SK-N-SH treated with all-trans-retinoic acid at 6 μM for 48 hours (cell line): ENCODE data around the gene CRADD.

ENCODE experiments used
- ATAC-seq: fragments of 200-7000 bp; cut with Tn5 transposase; 3 replicates; pipeline ENCODE4 v1.9.1; 2020; ENCODE audit warnings: mild to moderate bottlenecking, moderate library complexity
- ARNTL ChIP-seq: fragments of 450-650 bp; formaldehyde crosslinking; IDR thresholded peaks from 2 replicates; pipeline ENCODE4 v1.5.0; 2020; ENCODE audit warnings: low read depth, mild to moderate bottlenecking, moderate library complexity, borderline replicate concordance
- ESRRG ChIP-seq: fragments of 250-450 bp; sonication (Bioruptor Pico); IDR thresholded peaks from 2 replicates; pipeline ENCODE4 v1.6.1; 2021; ENCODE audit warnings: mild to moderate bottlenecking
- ISL1 ChIP-seq: fragments of 250-450 bp; sonication (Bioruptor Pico); IDR thresholded peaks from 2 replicates; pipeline ENCODE4 v2.1.2; 2022; ENCODE audit warnings: mild to moderate bottlenecking, moderate library complexity
- OSR1 ChIP-seq: fragments of 250-450 bp; sonication (Bioruptor Pico); IDR thresholded peaks from 2 replicates; pipeline ENCODE4 v1.8.0; 2022; ENCODE audit warnings: moderate library complexity, mild to moderate bottlenecking, inconsistent platforms
- POU6F1 ChIP-seq: fragments of 250-450 bp; sonication (Bioruptor Pico); IDR thresholded peaks from 2 replicates; pipeline ENCODE4 v1.8.0; 2021; ENCODE audit warnings: low read depth, mild to moderate bottlenecking, moderate library complexity, borderline replicate concordance
- PPARA ChIP-seq: fragments of 250-450 bp; sonication (Bioruptor Pico); IDR thresholded peaks from 2 replicates; pipeline ENCODE4 v1.5.0; 2020; ENCODE audit warnings: mild to moderate bottlenecking, borderline replicate concordance
- SNAI2 ChIP-seq: fragments of 250-450 bp; sonication (Bioruptor Pico); IDR thresholded peaks from 2 replicates; pipeline ENCODE4 v1.5.0; 2020; ENCODE audit warnings: mild to moderate bottlenecking, moderate library complexity
- TOX ChIP-seq: fragments of 250-450 bp; sonication (Bioruptor Pico); IDR thresholded peaks from 2 replicates; pipeline ENCODE4 v1.8.0; 2021; ENCODE audit warnings: mild to moderate bottlenecking, moderate library complexity, borderline replicate concordance
- ZC3H10 ChIP-seq: fragments of 250-450 bp; sonication (Bioruptor Pico); IDR thresholded peaks from 2 replicates; pipeline ENCODE4 v1.5.1; 2021; ENCODE audit warnings: mild to moderate bottlenecking, moderate library complexity
- ZFP3 ChIP-seq: fragments of 250-450 bp; sonication (Bioruptor Pico); IDR thresholded peaks from 2 replicates; pipeline ENCODE4 v1.5.0; 2020; ENCODE audit warnings: mild to moderate bottlenecking, moderate library complexity
- ZFP30 ChIP-seq: fragments of 450-650 bp; formaldehyde crosslinking; IDR thresholded peaks from 2 replicates; pipeline ENCODE4 v1.5.0; 2022; ENCODE audit warnings: mild to moderate bottlenecking, moderate library complexity
- ZNF565 ChIP-seq: fragments of 450-650 bp; formaldehyde crosslinking; conservative IDR thresholded peaks from 2 replicates; pipeline ENCODE4 v1.5.0; 2020; ENCODE audit warnings: low read depth, mild to moderate bottlenecking, moderate library complexity
- TF ChIP-seq, protein P1 (sequence below): fragments of 250-450 bp; sonication (Bioruptor Pico); IDR thresholded peaks from 2 replicates; pipeline ENCODE4 v1.5.1; 2020; ENCODE audit warnings: low read depth, mild to moderate bottlenecking, moderate library complexity
- TF ChIP-seq, protein P2 (sequence below): fragments of 250-450 bp; sonication (Bioruptor Pico); IDR thresholded peaks from 2 replicates; pipeline ENCODE4 v1.5.1; 2021; ENCODE audit warnings: mild to moderate bottlenecking, moderate library complexity

Gene CRADD

GRCh38 chr12:93686572-93687356, 9.6 kb downstream of the CRADD start:
- TF ChIP-seq POU6F1: no peak
- TF ChIP-seq, all 23 proteins: peak for 0
- ATAC-seq: no peak

DNA sequence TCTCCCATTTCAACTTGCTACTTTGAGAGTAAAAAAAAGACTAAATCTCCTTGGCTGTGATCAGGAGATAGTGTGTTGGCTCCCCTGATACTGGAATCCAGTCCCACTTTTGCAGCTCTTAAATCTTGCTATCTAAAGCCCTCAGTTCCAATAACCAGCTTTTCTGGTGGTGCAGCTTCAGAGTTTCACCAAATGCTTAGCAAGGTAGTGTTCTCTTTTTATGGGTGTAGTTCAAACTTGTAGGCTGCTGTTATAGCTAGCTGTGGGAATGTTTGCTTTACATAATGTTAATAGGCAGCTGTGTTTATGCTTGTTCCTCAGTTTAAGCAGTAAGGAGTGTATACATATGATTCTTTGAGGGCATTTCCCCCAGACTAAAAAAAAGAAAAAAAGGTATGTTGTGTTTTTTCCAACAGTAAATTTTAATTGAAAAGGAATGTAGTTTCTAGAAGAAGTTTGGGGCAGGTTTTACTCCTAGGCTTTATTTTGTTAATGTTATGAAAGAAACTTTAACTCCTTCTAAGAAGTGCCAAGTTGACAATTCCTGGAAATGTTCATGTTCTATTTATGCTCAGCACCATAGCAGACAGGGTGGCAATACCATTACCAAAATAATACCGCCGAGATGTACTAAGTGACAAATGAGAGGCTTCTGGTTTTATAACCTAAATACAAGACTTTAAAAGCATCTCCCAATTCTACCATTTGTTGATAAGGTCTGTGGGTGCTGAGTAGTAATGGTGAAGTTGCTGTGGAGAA, 12.1 kb downstream of the CRADD start:
- TF ChIP-seq, protein P1, sequence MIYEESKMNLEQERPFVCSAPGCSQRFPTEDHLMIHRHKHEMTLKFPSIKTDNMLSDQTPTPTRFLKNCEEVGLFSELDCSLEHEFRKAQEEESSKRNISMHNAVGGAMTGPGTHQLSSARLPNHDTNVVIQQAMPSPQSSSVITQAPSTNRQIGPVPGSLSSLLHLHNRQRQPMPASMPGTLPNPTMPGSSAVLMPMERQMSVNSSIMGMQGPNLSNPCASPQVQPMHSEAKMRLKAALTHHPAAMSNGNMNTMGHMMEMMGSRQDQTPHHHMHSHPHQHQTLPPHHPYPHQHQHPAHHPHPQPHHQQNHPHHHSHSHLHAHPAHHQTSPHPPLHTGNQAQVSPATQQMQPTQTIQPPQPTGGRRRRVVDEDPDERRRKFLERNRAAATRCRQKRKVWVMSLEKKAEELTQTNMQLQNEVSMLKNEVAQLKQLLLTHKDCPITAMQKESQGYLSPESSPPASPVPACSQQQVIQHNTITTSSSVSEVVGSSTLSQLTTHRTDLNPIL: no peak
- TF ChIP-seq ARNTL (CRISPR knock-in tag) (no peak), OSR1 (no peak), PPARA (no peak), ZFP30 (CRISPR knock-in tag) (no peak), ZC3H10 (CRISPR knock-in tag) (no peak), TOX (no peak)
- TF ChIP-seq, protein P2, sequence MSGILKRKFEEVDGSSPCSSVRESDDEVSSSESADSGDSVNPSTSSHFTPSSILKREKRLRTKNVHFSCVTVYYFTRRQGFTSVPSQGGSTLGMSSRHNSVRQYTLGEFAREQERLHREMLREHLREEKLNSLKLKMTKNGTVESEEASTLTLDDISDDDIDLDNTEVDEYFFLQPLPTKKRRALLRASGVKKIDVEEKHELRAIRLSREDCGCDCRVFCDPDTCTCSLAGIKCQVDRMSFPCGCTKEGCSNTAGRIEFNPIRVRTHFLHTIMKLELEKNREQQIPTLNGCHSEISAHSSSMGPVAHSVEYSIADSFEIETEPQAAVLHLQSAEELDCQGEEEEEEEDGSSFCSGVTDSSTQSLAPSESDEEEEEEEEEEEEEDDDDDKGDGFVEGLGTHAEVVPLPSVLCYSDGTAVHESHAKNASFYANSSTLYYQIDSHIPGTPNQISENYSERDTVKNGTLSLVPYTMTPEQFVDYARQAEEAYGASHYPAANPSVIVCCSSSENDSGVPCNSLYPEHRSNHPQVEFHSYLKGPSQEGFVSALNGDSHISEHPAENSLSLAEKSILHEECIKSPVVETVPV: no peak
- ATAC-seq: no peak

GRCh38 chr12:93696462-93696861, 19.3 kb downstream of the CRADD start:
- no peak for ATAC-seq
- no peak for TF ChIP-seq TOX

DNA sequence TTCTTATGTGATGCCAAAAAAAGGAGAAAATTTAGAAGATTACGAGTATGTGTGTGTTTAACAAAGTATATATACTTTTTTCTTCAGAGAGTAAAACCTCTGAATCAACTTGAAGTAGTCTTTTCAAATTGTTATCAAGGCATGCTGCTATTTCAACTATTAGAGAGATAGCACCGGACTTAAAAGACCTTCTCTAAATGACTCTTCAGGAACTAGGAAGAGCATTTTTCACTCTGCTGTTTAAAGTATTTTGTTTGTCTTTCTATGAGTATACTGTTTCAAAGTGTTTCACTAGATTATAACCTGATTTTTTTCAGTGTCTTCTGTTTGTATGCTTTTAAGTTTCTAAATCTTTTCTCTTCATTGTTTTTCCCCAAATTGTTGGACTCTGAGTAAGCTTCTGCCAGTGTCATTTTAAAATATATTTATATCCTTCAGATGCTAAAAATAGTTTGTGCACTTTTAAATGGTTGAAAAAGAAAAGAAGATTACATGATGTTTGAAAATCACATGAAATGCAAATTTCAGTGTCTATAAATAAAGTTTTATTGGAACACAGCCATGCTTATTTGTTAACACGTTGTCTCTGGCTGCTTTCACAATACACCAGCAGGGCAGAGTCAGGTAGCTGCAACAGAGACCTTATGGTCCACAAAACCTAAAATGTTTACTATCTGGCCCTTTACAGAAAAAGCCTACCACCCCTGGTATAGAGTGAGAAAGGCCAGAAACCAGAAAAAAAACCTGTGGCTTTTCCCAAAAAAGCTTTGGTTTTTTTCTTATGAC, 21.3 kb downstream of the CRADD start:
- peak; percentile 34 for ATAC-seq
- TF ChIP-seq ZC3H10 (CRISPR knock-in tag): 0 out of 2 replicates have a peak, but pooled peaks have one; percentile 8
- no peak for TF ChIP-seq POU6F1

- ATAC-seq: peak; percentile 80
- TF ChIP-seq SNAI2 (CRISPR knock-in tag) (no peak), ISL1 (peak; percentile 60), ZFP30 (CRISPR knock-in tag) (no peak), ZFP3 (CRISPR knock-in tag) (no peak), ZNF565 (no peak), ESRRG (CRISPR knock-in tag) (no peak), ZC3H10 (CRISPR knock-in tag) (peak; percentile 67; the same call in 1 of the 2 replicates)
Measured at GRCh38 chr12:93699271-93700145, 22.3 kb downstream of the CRADD start.
